K562 (cell line): ENCODE measurements around the gene CBFA2T2. TPM values are rescaled to one million over a fixed set of nuclear protein-coding genes. Genes with fewer than 3 reads are reported as not detected.

ENCODE experiments used
- ATAC-seq: fragments of 200-7000 bp; cut with Tn5 transposase; 3 replicates; pipeline ENCODE4 v1.9.1; 2020; ENCODE audit warnings: moderate library complexity
- BruUV-seq: library from RNA; stranded (reverse); fragments of 400-500 nt; replicated peaks from 2 replicates; lab custom pipeline; 2021; lab: Mats Ljungman, UMichigan
- CTCF ChIA-PET: fragments of 300-600 bp; formaldehyde crosslinking; extraction: SDS; loops from one replicate; lab custom pipeline; 2021; ENCODE audit warnings: low intra/inter-chr PET ratio; lab: Yijun Ruan, JAX
- POLR2A ChIA-PET: fragments of 300-600, 350-650 bp; sonication (Branson Sonifier 250); formaldehyde crosslinking; extraction: SDS; loops from one replicate; lab custom pipeline; 2021; ENCODE audit warnings: antibody characterized with exemption, inconsistent platforms; lab: Yijun Ruan, JAX
- DNase-seq, 4 experiments: peaks; one replicate each; pipeline versions ENCODE4 v3.0.0 to v3.0.0-alpha.2; 2011 to 2018; ENCODE audit warnings: low spot score in 3 of 4, mixed read lengths in 3 of 4; ENCODE audit errors: extremely low read depth in 1 of 4
- FAIRE-seq: peaks from 2 replicates; lab custom pipeline; 2011; peaks lifted over from hg19 to GRCh38; lab: Jason Lieb, UNC
- H2AFZ ChIP-seq: 2 replicates; pipeline ENCODE4 v1.6.0; 2011; ENCODE audit warnings: low read depth, low read length, control low read depth, inconsistent platforms
- H3K27ac ChIP-seq: fragments of 200-600 bp; 3 replicates; pipeline ENCODE4 v1.8.0; 2011; ENCODE audit warnings: low read depth, mild to moderate bottlenecking, control low read depth, inconsistent platforms, low read length, moderate library complexity, mixed read lengths; ENCODE audit errors: extremely low read depth
- H3K27me3 ChIP-seq, 2 experiments: fragments of 300-600 bp in 1 of 2; 2 replicates in 1 of 2; 3 replicates in 1 of 2; pipeline versions ENCODE4 v1.6.0 to v1.8.0; 2011; ENCODE audit warnings: inconsistent platforms in 2 of 2, low read length in 2 of 2, mild to moderate bottlenecking in 1 of 2, mixed read lengths in 1 of 2, moderate library complexity in 1 of 2; ENCODE audit not compliant: control insufficient read depth in 2 of 2, insufficient read depth in 2 of 2
- H3K36me3 ChIP-seq: fragments of 300-600 bp; 3 replicates; pipeline ENCODE4 v1.8.0; 2011; ENCODE audit warnings: mild to moderate bottlenecking, low read length, inconsistent platforms; ENCODE audit not compliant: control insufficient read depth, insufficient read depth
- H3K4me1 ChIP-seq, 2 experiments: fragments of 200-600 bp in 1 of 2; replicated peaks in 1 of 2; 2 replicates in 1 of 2; 3 replicates in 1 of 2; pipeline versions ENCODE4 v1.5.1 to v1.8.0; 2011; ENCODE audit warnings: inconsistent platforms in 2 of 2, low read length in 2 of 2, mild to moderate bottlenecking in 1 of 2, mixed read lengths in 1 of 2, moderate library complexity in 1 of 2; ENCODE audit not compliant: control insufficient read depth in 2 of 2, insufficient read depth in 2 of 2
- H3K4me2 ChIP-seq: 2 replicates; pipeline ENCODE4 v1.6.1; 2011; ENCODE audit warnings: low read length, control low read depth, inconsistent platforms, mixed read lengths; ENCODE audit not compliant: insufficient read depth
- H3K4me3 ChIP-seq: fragments of 200-600 bp; sonication (generic), shearing (Covaris generic); 2 replicates; pipeline ENCODE4 v1.5.1; 2016; ENCODE audit warnings: control low read depth, inconsistent platforms
- H3K79me2 ChIP-seq: fragments of 200-600 bp; 3 replicates; pipeline ENCODE4 v1.8.0; 2011; ENCODE audit warnings: low read length, inconsistent platforms; ENCODE audit not compliant: control insufficient read depth, insufficient read depth
- H3K9ac ChIP-seq, 2 experiments: 2 replicates each; pipeline versions ENCODE4 v1.6.0 to v1.6.1; 2011; ENCODE audit warnings: low read depth in 2 of 2, low read length in 2 of 2, control low read depth in 1 of 2, inconsistent platforms in 1 of 2, mild to moderate bottlenecking in 1 of 2, mixed read lengths in 1 of 2; ENCODE audit not compliant: insufficient read depth in 1 of 2
- H3K9me1 ChIP-seq: one replicate; pipeline ENCODE4 v1.6.0; 2011; ENCODE audit warnings: inconsistent platforms, mild to moderate bottlenecking, low read length, moderate library complexity; ENCODE audit not compliant: control insufficient read depth, insufficient read depth
- H3K9me3 ChIP-seq: replicated peaks from 2 replicates; pipeline ENCODE4 v1.5.1; 2011; ENCODE audit warnings: low read depth, low read length, inconsistent platforms; ENCODE audit not compliant: control insufficient read depth, insufficient read depth
- H4K20me1 ChIP-seq: replicated peaks from 2 replicates; pipeline ENCODE4 v1.6.1; 2011; ENCODE audit warnings: low read length, inconsistent platforms, mixed read lengths; ENCODE audit not compliant: control insufficient read depth, insufficient read depth
- ADNP ChIP-seq: fragments of 200-800 bp; sonication (Bioruptor generic); IDR thresholded peaks from 2 replicates; pipeline ENCODE4 v1.6.1; 2016; ENCODE audit warnings: missing genetic modification characterization, missing compliant biosample characterization
- DDX20 ChIP-seq: fragments of 450-650 bp; IDR thresholded peaks from 2 replicates; pipeline ENCODE4 v1.6.1; 2016; ENCODE audit warnings: missing genetic modification characterization, low read depth, mild to moderate bottlenecking, missing compliant biosample characterization, moderate library complexity
- FUS ChIP-seq: fragments of 200-400 bp; formaldehyde crosslinking; optimal IDR thresholded peaks from 2 replicates; pipeline ENCODE3; 2017; ENCODE audit warnings: low read depth, low read length
- LEF1 ChIP-seq: fragments of 450-650 bp; IDR thresholded peaks from 2 replicates; pipeline ENCODE4 v1.6.1; 2016; ENCODE audit warnings: mild to moderate bottlenecking
- MNT ChIP-seq, 2 experiments: fragments of 450-650 bp; conservative IDR thresholded peaks; 2 replicates each; pipeline ENCODE4 v1.6.1; 2017; ENCODE audit warnings: mild to moderate bottlenecking in 2 of 2, moderate library complexity in 2 of 2
- NR2C1 ChIP-seq, 2 experiments: fragments of 450-650 bp; IDR thresholded peaks; 2 replicates each; pipeline ENCODE4 v1.6.1; 2017; ENCODE audit warnings: mild to moderate bottlenecking in 2 of 2, antibody characterized with exemption in 1 of 2, inconsistent platforms in 1 of 2, missing compliant biosample characterization in 1 of 2, missing genetic modification characterization in 1 of 2
- THRAP3 ChIP-seq: fragments of 450-650 bp; IDR thresholded peaks from 2 replicates; pipeline ENCODE4 v1.6.1; 2016; ENCODE audit warnings: mild to moderate bottlenecking, inconsistent platforms, borderline replicate concordance
- ZBTB7A ChIP-seq: IDR thresholded peaks from 2 replicates; pipeline ENCODE4 v1.6.1; 2011; ENCODE audit warnings: low read depth, mild to moderate bottlenecking, low read length, moderate library complexity, borderline replicate concordance; ENCODE audit not compliant: control insufficient read depth
- ZFP36 ChIP-seq: fragments of 150-350 bp; IDR thresholded peaks from 2 replicates; pipeline ENCODE4 v1.6.1; 2018; ENCODE audit warnings: low read length, low read depth; ENCODE audit not compliant: partially characterized antibody
- ZNF347 ChIP-seq: fragments of 450-650 bp; formaldehyde crosslinking; IDR thresholded peaks from 2 replicates; pipeline ENCODE4 v1.4.0; 2020; ENCODE audit warnings: low read depth, mild to moderate bottlenecking, moderate library complexity
- ZNF79 ChIP-seq: fragments of 250-450 bp; sonication (Bioruptor Pico); IDR thresholded peaks from 2 replicates; pipeline ENCODE4 v1.4.0; 2020; ENCODE audit warnings: low read depth, mild to moderate bottlenecking, moderate library complexity
- WGBS: fragments of 100-300 bp; shearing (Covaris generic); methylation state at CpG from one replicate; pipeline ENCODE4 v1.1.6; 2016; ENCODE audit warnings: low coverage, mixed read lengths; ENCODE audit not compliant: insufficient coverage; ENCODE audit errors: missing lambda C conversion rate; 5-methylcytosine and 5-hydroxymethylcytosine counted together
- in situ Hi-C: fragments of 300-500 bp; cut with MboI; formaldehyde crosslinking; loops from 4 replicates; pipeline ENCODE4 v1.15.0; 2018; ENCODE audit warnings: inconsistent platforms, mixed read lengths
- intact Hi-C: fragments of 100-400 bp; cut with micrococcal nuclease; formaldehyde crosslinking; loops from 2 replicates; pipeline ENCODE4 v1.14.2; 2022
- polyA plus RNA-seq, 8 experiments: library from polyadenylated mRNA; depleted of rRNA in 4 of 8; stranded (reverse) in 5 of 8; unstranded in 3 of 8; fragments of >200 nt; fragmentation: Nextera tagmentation in 2 of 8; fragmentation: Illumina TruSeq in 1 of 8; extraction: Ambion mirVana in 2 of 8; extraction: Trizol in 1 of 8; gene quantifications; 2 replicates each; pipeline versions ENCODE4 v1.2.1 to v1.2.3, GENCODE V29; 2011 to 2014; ENCODE audit warnings: inconsistent platforms in 1 of 8, missing spikeins in 1 of 8
- total RNA-seq, 7 experiments: library from RNA; depleted of rRNA in 6 of 7; stranded (reverse); fragments of >200 nt in 6 of 7; fragmentation: Illumina TruSeq in 2 of 7; extraction: Trizol in 2 of 7; gene quantifications; 2 replicates each; pipeline versions ENCODE4 v1.2.1 to v1.2.3, GENCODE V29; 2011 to 2021; ENCODE audit warnings: low replicate concordance in 1 of 7

Gene CBFA2T2
- total and polyA plus RNA-seq, 9 of the 15 experiments (the other 6 are each of a cell fraction or from before 2014, with no cell fraction given), result 0.27 to 9.6 (median 5.8) TPM

- Histone ChIP-seq H3K9me3 (no peaks in the 10 kb centered on the region), H3K9ac (no peak overlapping the region), H3K9me1 (no peaks in the 10 kb centered on the region), H3K4me1 (no peaks in the 10 kb centered on the region; a peak in 1 of 5 replicates), H4K20me1 (no peaks in the 10 kb centered on the region; the same call in 1 of the 2 replicates), H3K27ac (no peak overlapping the region), H3K36me3 (no peaks in the 10 kb centered on the region), H3K4me2 (no peak overlapping the region), H3K4me3 (no peak overlapping the region), H3K27me3 (no peaks in the 10 kb centered on the region), H3K79me2 (no peaks in the 10 kb centered on the region), H2AFZ (no peak overlapping the region)
- ChIA-PET CTCF (no interaction called here), POLR2A (interaction anchor here (0.6 to 2.0 kb wide), 2 partner anchors 13 kb away, joined by 3 to 7 read pairs; no protein-coding TSS in a partner anchor)
- no peak for ATAC-seq
- in situ Hi-C loops, result no loop called here
- TF ChIP-seq ZNF79 (CRISPR knock-in tag), result no peak
- no peak for TF ChIP-seq ZFP36
- TF ChIP-seq ADNP (tag), result no peak
- no peak for TF ChIP-seq THRAP3
- no peak for TF ChIP-seq ZNF347 (CRISPR knock-in tag)
- TF ChIP-seq ZBTB7A, result no peak
- no peak for TF ChIP-seq NR2C1 (IDR thresholded peaks at IDR 0.05)
- no peak for TF ChIP-seq NR2C1 (tag; IDR thresholded peaks at IDR 0.05)
- no peak for TF ChIP-seq FUS
- TF ChIP-seq MNT (conservative IDR thresholded peaks at IDR 0.05), result no peak
- no peak for TF ChIP-seq DDX20 (tag)
- no peak for TF ChIP-seq LEF1
- intact Hi-C loops, result no loop called here
- no peak for DNase-seq
- no TSS peak for BruUV-seq
- WGBS, result 69% methylated on average over 3 of the region's 3 CpGs
- FAIRE-seq, result no peak
Observed at GRCh38 chr20:33575282-33575681, 85.4 kb downstream of the CBFA2T2 start.
